ENCODE results near the gene CCT3.

- no peak for TF ChIP-seq EZH2 (IDR thresholded peaks at IDR 0.05; ENCODE audit: borderline replicate concordance, low read depth, low read length, severe bottlenecking)
- TF ChIP-seq, protein P1, sequence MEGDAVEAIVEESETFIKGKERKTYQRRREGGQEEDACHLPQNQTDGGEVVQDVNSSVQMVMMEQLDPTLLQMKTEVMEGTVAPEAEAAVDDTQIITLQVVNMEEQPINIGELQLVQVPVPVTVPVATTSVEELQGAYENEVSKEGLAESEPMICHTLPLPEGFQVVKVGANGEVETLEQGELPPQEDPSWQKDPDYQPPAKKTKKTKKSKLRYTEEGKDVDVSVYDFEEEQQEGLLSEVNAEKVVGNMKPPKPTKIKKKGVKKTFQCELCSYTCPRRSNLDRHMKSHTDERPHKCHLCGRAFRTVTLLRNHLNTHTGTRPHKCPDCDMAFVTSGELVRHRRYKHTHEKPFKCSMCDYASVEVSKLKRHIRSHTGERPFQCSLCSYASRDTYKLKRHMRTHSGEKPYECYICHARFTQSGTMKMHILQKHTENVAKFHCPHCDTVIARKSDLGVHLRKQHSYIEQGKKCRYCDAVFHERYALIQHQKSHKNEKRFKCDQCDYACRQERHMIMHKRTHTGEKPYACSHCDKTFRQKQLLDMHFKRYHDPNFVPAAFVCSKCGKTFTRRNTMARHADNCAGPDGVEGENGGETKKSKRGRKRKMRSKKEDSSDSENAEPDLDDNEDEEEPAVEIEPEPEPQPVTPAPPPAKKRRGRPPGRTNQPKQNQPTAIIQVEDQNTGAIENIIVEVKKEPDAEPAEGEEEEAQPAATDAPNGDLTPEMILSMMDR (IDR thresholded peaks at IDR 0.05; ENCODE audit: borderline replicate concordance, extremely low read depth, low read length, poor library complexity, severe bottlenecking): no peak
These were observed 38.1 kb upstream of the CCT3 start for GRCh38 chr1:156376146-156376545.

Data from DND-41 (cell line).